Stimulated activated CD8-positive, alpha-beta memory T cell treated with anti-CD3 and anti-CD28 coated beads, Interleukin-7, amount 100 ng/mL, for 4 hours (primary cell): ENCODE results near the gene KCNMA1.
"Not testable (repeated sequence)": the region's sequence is repeated elsewhere in the genome, so short reads cannot be mapped to it uniquely, and the experiment has no call there.

Experiments
- DNase-seq, 2 donors: peaks; one replicate each; pipeline ENCODE4 v3.0.0-alpha.2; 2020; ENCODE audit warnings: low read depth in 2 of 2

The KCNMA1 gene

DNA sequence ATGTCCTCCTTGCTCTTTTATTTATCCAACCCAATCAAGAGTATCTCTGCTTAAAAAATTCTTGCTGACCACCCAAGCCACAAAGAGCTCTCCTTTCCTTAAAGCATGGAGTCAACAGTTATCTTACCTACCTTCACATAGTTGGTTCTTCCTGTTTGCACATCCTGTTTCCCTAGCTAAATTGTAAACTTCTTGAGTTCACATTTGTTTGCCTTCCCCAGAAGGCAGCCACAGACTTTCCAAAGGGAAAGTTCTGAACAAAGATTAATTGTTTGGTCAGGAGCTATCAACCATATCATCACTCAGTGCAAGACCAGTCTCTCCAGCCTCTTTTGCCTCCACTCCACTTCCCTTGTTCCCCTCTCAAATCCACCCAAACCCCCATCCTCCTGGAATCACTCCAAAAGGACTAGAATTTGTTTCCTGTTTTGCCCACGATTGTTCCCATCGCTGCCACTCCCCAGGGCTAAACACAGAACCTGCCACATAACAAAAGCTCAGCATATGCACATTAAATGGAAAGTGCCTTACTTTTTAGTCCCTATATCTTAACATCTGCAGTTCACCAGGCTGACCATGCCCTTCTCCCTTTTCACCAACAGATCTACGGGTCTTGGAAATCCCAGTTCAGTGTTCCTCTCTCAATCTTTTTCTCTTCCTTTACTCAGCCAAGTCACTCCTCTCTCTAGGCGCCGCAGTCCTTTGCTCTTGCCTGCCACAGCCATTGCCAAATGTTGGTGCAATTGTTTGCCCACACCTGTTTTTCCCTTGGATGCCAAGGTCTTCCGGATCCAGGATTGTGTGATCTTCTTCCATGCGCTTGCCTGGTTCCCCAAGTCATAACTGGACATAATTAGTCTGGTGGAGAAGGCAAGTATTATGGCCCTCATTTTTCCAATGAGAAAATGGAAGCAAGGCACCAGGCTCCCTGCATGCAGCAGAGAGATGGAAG is 265.5 kb downstream of the KCNMA1 start:
- DNase-seq = no peak

- no peak for DNase-seq
Measured at GRCh38 chr10:77371421-77371820, 266.2 kb downstream of the KCNMA1 start.

- no peak for DNase-seq
Measured at GRCh38 chr10:77368006-77368405, 269.6 kb downstream of the KCNMA1 start.

GRCh38 chr10:77363210-77363609 is 274.4 kb downstream of the KCNMA1 start:
- no peak for DNase-seq

DNA sequence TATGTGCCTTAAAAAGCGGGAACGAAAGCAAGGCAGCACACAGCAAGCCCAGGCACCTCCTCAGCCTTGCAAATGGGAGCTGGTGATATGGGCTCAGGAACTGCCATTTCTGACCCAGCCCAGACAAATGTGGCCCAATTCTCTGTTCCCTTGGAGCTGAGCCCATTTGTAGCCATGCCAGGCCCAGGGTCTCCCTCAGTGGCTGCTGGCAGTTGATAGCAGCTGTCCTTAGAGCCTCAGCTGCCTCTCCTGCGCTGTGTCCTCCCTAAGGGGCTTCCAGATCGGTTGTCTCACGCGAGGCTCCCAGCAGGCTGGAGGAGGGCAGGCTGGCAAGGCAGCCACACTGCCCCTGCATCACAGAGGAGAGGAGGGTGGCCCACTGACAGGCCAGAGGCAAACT is 275.8 kb downstream of the KCNMA1 start:
- DNase-seq = no peak

DNA sequence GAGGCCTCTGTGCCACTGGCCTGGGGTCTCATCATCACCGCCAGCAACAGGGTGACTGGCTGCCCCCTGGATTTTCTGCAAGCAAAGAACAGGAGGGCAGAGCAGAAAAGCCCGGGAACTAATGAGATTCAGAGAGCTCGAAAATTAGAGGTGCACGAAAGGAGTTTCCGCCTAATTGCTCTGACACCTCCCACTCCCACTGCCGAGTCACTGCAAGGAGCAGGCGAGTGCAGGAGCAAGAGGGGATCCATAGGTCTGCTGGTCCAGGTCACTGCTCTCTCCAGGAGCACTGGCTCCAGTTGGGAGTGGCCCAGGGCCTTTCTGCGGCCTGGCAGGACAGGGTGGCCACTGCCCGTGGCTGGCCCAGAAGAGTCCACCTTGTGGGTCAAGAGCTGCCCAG is 276.2 kb downstream of the KCNMA1 start:
- DNase-seq = no peak

GRCh38 chr10:77360835-77361234 is 276.8 kb downstream of the KCNMA1 start:
- DNase-seq = no peak

GRCh38 chr10:77359950-77360520 is 277.6 kb downstream of the KCNMA1 start:
- no peak for DNase-seq

GRCh38 chr10:77359287-77359691 is 278.3 kb downstream of the KCNMA1 start:
- no peak for DNase-seq

GRCh38 chr10:77358656-77359055 is 279.0 kb downstream of the KCNMA1 start:
- no peak for DNase-seq

- no peak for DNase-seq
Measured at GRCh38 chr10:77357611-77358310, 279.8 kb downstream of the KCNMA1 start.

- no peak for DNase-seq
Measured at GRCh38 chr10:77357185-77357584, 280.4 kb downstream of the KCNMA1 start.

DNA sequence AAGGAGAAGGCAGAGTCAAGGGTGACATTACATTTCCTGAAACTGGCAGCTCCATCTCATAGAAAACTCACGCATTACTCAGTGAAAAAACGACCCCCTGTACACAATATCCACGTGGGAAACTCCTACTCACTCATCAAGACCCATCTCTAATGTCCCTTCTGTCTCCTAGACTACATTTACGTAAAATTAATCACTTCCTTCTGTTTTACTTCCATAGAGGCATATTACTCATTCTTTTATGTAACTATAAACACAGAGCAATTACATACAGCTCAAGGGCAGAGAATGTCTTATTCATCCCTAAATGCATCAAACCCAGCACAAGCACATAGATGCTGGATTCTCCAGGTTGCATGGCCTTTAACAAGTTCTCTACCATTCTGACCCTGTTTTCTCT is 281.8 kb downstream of the KCNMA1 start:
- DNase-seq = no peak

DNA sequence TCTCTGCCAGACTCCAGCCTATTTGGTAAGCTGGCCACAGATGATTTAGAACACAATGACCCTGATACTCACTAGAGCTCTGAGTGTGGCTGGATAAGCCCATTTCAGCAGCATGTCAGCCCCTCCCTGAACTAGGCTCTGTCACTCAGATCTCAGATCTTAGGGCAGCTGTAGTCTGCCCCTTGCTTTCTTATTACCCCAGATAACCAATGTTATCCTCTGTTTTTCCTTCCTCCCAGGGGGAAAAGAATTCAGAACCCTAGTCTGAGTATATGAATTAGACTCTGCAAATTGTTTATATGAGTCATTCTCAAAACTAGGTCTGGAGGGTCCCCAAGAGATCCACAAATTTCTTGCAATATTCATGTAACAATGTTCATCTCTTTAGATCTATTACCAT is 286.2 kb downstream of the KCNMA1 start:
- no peak for DNase-seq

DNA sequence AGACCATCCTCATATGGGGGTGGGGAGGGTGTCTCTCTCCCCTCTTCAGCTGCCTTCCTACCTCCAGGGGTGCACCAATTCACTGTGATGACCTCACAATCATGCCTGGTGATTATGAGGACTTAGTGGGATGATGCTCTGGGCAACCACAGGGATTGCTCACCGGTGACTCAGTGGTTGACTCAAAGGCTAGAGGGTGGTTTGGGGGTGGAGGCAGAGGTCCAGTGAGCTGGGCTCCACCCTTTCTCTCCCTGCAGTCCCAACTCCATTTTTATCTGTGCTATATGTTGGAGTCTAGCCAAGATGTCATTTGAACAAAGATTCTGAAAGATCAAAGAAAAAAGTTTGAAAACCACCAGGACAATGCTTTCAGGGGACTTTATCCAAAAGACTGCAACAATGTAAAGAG is 286.9 kb downstream of the KCNMA1 start:
- no peak for DNase-seq

GRCh38 chr10:77350134-77350533 is 287.5 kb downstream of the KCNMA1 start:
- no peak for DNase-seq

GRCh38 chr10:77349226-77349625 is 288.4 kb downstream of the KCNMA1 start:
- no peak for DNase-seq

- no peak for DNase-seq
Measured at GRCh38 chr10:77348751-77349150, 288.9 kb downstream of the KCNMA1 start.

DNA sequence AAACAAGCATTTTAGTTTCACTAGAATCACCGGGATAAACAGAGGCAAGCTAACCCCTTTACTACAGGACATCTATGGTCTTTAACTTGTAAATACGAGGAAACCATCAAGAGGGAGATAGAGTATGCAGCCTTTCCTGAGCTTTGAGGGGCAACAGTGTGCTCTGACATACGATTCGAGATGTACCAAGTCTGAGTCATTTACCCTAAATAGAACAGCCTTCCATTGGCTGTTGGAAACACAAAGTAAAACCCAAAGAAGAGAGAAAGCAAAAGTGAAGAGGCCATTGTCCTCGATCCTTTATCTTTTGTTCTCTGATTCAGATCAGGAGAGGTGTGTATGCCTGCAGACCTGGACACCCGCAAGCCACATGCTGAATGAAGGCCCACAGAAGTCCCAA is 289.5 kb downstream of the KCNMA1 start:
- no peak for DNase-seq

GRCh38 chr10:77347052-77347451 is 290.6 kb downstream of the KCNMA1 start:
- no peak for DNase-seq

GRCh38 chr10:77341055-77341454 is 296.6 kb downstream of the KCNMA1 start:
- no peak for DNase-seq

- DNase-seq = not testable (repeated sequence)
Measured at GRCh38 chr10:77339872-77340271, 297.7 kb downstream of the KCNMA1 start.

- no peak for DNase-seq
Measured at GRCh38 chr10:77339166-77339565, 298.4 kb downstream of the KCNMA1 start.
